Measurements from ENCODE around the gene E4F1.
A peak's percentile ranks its signal among the peaks of the same experiment; 100 is the strongest.

GRCh38 chr16:2194852-2195321 lies 28.5 kb upstream of the E4F1 start:
- TF ChIP-seq CTCF (IDR thresholded peaks at IDR 0.05 in 4 of 5, conservative IDR thresholded peaks at IDR 0.05 in 1 of 5) (peak in 4 of 5 experiments; percentile 51 to 66 (median 58)), POLR2A (IDR thresholded peaks at IDR 0.05) (no peak)

Data from gastrocnemius medialis (tissue), 4 donors.